B cell (primary cell): Measurements from ENCODE around the gene CCDC3.

ENCODE experiments used
- CTCF ChIP-seq: fragments of 200-600 bp; IDR thresholded peaks from one replicate; pipeline ENCODE4 v1.8.0; 2022; ENCODE audit warnings: antibody characterized with exemption, mild to moderate bottlenecking
- EZH2 ChIP-seq: IDR thresholded peaks from 2 replicates; pipeline ENCODE4 v1.6.1; 2012; ENCODE audit warnings: borderline replicate concordance, low read depth, mild to moderate bottlenecking, moderate library complexity, low read length; ENCODE audit not compliant: insufficient read depth, poor library complexity, severe bottlenecking

GRCh38 chr10:12888470-12888869 is 113.0 kb downstream of the CCDC3 start:
- no peak for TF ChIP-seq EZH2
- TF ChIP-seq CTCF: no peak
